Fibroblast of the aortic adventitia (primary cell): ENCODE results near the gene CLPTM1. TPM values are rescaled to one million over a fixed set of nuclear protein-coding genes. Genes with fewer than 3 reads are reported as not detected.

Experiments
- DNase-seq: peaks from one replicate; pipeline ENCODE4 v3.0.0-alpha.2; 2010; ENCODE audit warnings: low read depth
- H3K4me3 ChIP-seq: 2 replicates; pipeline ENCODE4 v1.5.1; 2011; ENCODE audit warnings: low read depth, mild to moderate bottlenecking, control low read depth, low read length, moderate library complexity
- total RNA-seq: library from RNA; depleted of rRNA; stranded (reverse); fragments of >200 nt; gene quantifications from 2 replicates; pipeline ENCODE4 v1.2.3, GENCODE V29; 2012; ENCODE audit warnings: low replicate concordance
- TF ChIP-seq, protein P1 (sequence below): IDR thresholded peaks from 2 replicates; pipeline ENCODE4 v1.5.1; 2011; ENCODE audit warnings: mild to moderate bottlenecking, low read length, control low read depth, inconsistent platforms; ENCODE audit not compliant: insufficient read depth

Gene CLPTM1
- total RNA-seq, 1 donor, result 39.0 TPM

DNA sequence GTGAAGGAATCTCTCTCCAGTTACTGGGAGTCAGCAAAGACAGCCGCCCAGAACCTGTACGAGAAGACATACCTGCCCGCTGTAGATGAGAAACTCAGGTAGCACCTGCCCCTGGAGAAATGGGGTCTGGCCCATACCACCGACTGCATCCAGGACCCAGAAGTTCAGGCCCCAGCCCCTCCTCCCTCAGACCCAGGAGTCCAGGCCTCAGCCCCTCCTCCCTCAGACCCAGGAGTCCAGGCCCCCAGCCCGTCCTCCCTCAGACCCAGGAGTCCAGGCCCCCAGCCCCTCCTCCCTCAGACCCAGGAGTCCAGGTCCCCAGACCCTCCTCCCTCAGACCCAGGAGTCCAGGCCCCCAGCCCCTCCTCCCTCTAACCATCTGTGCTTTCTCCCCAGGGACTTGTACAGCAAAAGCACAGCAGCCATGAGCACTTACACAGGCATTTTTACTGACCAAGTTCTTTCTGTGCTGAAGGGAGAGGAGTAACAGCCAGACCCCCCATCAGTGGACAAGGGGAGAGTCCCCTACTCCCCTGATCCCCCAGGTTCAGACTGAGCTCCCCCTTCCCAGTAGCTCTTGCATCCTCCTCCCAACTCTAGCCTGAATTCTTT, 6.3 kb upstream of the CLPTM1 start:
- TF ChIP-seq, protein P1, sequence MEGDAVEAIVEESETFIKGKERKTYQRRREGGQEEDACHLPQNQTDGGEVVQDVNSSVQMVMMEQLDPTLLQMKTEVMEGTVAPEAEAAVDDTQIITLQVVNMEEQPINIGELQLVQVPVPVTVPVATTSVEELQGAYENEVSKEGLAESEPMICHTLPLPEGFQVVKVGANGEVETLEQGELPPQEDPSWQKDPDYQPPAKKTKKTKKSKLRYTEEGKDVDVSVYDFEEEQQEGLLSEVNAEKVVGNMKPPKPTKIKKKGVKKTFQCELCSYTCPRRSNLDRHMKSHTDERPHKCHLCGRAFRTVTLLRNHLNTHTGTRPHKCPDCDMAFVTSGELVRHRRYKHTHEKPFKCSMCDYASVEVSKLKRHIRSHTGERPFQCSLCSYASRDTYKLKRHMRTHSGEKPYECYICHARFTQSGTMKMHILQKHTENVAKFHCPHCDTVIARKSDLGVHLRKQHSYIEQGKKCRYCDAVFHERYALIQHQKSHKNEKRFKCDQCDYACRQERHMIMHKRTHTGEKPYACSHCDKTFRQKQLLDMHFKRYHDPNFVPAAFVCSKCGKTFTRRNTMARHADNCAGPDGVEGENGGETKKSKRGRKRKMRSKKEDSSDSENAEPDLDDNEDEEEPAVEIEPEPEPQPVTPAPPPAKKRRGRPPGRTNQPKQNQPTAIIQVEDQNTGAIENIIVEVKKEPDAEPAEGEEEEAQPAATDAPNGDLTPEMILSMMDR, result no peak
- no peak for DNase-seq
- H3K4me3 ChIP-seq, result no peak overlapping the region

DNA sequence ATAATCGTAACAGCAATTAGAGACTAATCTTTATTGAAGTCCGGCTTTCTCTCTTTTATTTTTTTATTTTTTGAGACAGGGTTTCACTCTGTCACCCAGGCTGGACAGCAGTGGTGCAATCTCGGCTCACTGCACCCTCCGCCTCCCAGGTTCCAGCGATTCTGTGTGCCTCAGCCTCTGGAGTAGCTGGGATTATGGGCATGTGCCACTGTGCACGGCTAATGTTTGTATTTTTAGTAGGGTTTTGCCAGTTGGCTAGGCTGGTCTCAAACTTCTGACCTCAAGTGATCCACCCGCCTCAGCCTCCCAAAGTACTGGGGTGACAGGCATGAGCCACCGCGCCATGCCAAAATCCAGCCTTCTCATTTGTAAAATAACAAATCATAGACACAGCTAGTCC, 5.6 kb upstream of the CLPTM1 start:
- no peak for DNase-seq
- TF ChIP-seq, protein P1, result no peak
- no peak overlapping the region for H3K4me3 ChIP-seq

DNA sequence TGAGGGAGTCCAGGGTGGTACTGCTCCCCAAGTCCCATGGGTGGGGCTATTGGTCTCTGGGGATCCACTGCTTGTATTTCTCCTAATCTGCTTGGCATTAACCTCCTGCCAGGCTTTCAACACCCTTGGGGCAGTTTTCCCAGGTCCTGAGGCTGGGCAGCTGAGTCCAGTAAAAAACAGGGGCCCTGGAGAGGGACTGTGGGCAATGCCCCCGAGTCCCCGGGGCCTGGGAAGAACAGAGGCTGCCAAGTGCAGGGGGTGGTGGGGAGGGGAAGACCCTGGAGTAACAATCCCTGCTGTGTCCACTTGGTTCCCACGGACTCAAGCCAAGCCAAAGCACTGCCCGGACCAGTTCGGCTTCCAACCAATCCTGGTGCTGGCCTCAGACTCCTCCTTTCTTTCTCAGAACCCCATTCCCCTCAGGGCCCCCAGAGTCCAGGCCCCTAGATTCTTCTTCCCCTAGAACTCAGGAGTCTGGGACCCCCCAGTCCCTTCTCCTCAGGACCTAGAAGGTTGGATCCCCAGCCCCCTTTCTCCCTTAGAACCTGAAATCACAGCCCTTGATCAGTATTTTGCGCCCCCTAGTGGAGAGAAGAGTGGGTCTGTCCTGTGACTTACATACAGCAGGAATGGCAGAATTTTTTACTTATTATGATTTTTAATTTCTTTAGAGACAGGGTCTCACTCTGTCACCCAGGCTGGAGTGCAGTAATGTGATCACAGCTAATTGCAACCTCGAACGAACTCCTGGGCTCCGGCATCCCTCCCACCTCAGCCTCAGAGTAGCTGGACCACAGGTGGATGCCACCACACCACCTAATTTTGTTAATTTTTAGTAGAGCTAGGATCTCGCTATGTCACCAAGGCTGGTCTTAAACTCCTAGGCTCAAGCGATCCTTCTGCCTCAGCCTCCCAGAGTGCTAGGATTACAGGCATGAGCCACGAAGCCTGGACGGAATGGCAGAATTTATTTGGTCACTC, 3.7 kb upstream of the CLPTM1 start:
- DNase-seq, result peak; percentile 88
- TF ChIP-seq, protein P1, result peak; percentile 87

DNA sequence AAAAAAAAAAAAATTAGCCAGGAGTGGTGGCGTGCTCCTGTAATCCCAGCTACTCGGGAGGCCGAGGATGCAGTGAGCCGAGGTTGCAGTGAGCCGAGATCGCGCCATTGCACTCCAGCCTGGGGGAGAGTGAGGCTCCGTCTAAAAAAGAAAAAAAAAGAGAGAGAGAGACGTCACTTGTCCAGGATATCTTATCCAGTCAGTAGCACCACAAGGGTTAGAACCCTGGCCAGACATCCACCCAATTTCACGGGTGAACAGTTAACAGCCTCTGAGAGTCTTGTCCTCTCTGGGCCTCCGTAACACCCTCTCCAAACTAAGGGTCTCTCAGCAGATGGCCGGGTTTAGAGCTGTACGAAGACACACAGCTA, 917 bp upstream of the CLPTM1 start:
- TF ChIP-seq, protein P1, result no peak
- no peak for DNase-seq

More for the DNA sequence above, 3.7 kb upstream of the CLPTM1 start:
- no peak overlapping the region for H3K4me3 ChIP-seq

DNA sequence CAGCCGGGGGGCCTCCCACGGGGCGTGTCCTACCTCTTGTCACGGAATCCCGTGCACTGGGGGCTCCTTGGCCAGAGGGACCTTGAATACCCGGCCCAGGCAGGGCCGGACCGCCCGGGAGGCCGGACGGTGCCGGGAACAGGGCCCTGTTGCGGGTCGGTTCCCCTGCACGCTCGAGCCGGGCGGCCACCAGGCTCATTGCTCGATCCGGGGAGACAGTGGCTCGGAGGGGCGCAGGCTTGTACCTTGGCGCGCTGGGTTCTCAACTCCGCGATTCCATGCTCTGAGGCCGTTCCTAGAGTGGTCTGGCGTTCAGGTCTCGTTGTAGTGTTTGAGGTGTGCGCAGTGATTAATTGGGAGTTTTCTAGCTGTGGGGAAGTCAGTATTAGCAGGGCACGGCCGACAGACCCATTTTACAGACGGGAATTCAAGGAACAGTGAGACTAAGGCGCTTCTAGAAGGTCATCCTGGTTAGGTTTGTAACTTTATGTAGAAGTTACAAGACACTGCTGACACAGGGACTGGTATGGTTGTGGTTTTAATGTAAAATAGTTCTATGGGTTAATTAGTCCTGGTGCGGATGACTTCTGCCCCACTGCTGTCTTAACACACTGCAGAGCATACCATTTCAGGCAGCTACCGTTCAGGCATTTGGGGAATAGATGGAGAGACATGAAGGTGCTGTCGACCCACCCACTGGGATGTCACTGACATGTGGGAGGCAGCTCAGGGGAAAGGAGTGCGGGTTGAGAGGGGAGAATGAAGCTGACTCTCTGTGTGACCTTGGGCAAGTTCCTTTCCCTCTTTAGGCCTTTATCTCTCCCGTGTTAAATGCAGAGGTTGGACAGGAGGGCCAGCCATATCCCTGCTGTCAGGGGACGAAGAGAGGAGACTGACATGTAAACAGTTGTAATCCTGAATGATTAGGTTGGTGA, 592 bp downstream of the CLPTM1 start:
- TF ChIP-seq, protein P1, result no peak
- peak overlapping the region; percentile 95 for H3K4me3 ChIP-seq

More for the DNA sequence above, 917 bp upstream of the CLPTM1 start:
- H3K4me3 ChIP-seq, result peak overlapping the region; percentile 99

DNA sequence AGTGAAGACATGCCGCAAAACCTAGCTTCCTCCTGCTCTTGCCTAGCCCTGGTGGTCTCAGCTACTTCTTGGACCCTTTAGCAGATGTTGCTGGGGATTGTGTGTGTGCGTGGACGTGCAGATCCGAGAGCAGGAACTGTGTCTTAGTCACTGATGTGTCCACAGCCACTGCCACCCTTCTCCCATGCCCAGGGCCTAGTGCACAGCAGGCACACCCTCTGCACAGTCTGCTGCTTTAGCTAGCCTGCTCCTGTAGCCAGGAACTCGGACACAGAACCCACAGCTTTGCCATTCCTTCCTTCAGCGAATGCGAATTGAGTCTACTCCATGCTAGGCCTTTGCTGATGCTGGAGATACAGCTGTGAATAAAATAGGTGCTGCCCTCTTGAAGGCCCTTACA, 2.3 kb downstream of the CLPTM1 start:
- TF ChIP-seq, protein P1, result no peak
- H3K4me3 ChIP-seq, result peak overlapping the region; percentile 10
- no peak for DNase-seq

More for the DNA sequence above, 592 bp downstream of the CLPTM1 start:
- DNase-seq, result no peak
